CD14-positive monocyte (primary cell): ENCODE measurements around the gene GALT. TPM values are rescaled to one million over a fixed set of nuclear protein-coding genes. Genes with fewer than 3 reads are reported as not detected.

Experiments used
- DNase-seq, 3 donors: peaks; one replicate each; pipeline ENCODE4 v3.0.0-alpha.2; 2011 to 2022
- H2AFZ ChIP-seq: 2 replicates; pipeline ENCODE4 v1.6.0; 2012; ENCODE audit warnings: mild to moderate bottlenecking, low read depth, low read length, inconsistent platforms; ENCODE audit not compliant: insufficient read depth, poor library complexity, severe bottlenecking
- H3K27ac ChIP-seq, 2 donors: 1 replicate in 1 of 2; 2 replicates in 1 of 2; pipeline ENCODE4 v1.5.1; 2012 to 2013; ENCODE audit warnings: low read length in 2 of 2, control low read depth in 1 of 2, inconsistent platforms in 1 of 2, low read depth in 1 of 2, mild to moderate bottlenecking in 1 of 2
- H3K27me3 ChIP-seq, 2 donors: one replicate each; pipeline versions ENCODE4 v1.6.0 to v1.6.1; 2011 to 2013; ENCODE audit warnings: low read length in 2 of 2; ENCODE audit not compliant: control insufficient read depth in 2 of 2, insufficient read depth in 2 of 2
- H3K36me3 ChIP-seq, 2 donors: replicated peaks in 1 of 2; 1 replicate in 1 of 2; 2 replicates in 1 of 2; pipeline versions ENCODE4 v1.5.1 to v1.6.1; 2012 to 2013; ENCODE audit warnings: low read length in 2 of 2, control low read depth in 1 of 2, inconsistent platforms in 1 of 2, mild to moderate bottlenecking in 1 of 2; ENCODE audit not compliant: insufficient read depth in 2 of 2, control insufficient read depth in 1 of 2
- H3K4me1 ChIP-seq, 2 donors: 1 replicate in 1 of 2; 2 replicates in 1 of 2; pipeline versions ENCODE4 v1.5.1 to v1.6.1; 2012 to 2013; ENCODE audit warnings: low read length in 2 of 2, control low read depth in 1 of 2, inconsistent platforms in 1 of 2, mild to moderate bottlenecking in 1 of 2, moderate library complexity in 1 of 2; ENCODE audit not compliant: insufficient read depth in 2 of 2, control insufficient read depth in 1 of 2
- H3K4me2 ChIP-seq: replicated peaks from 2 replicates; pipeline ENCODE3; 2012; ENCODE audit warnings: low read length, moderate library complexity, mild to moderate bottlenecking; ENCODE audit not compliant: poor library complexity, severe bottlenecking; ENCODE audit errors: extremely low read depth
- H3K4me3 ChIP-seq, 3 experiments: fragments of 200-600 bp in 1 of 3; sonication (generic) in 1 of 3; replicated peaks in 1 of 3; 1 replicate in 2 of 3; 2 replicates in 1 of 3; pipeline ENCODE4 v1.5.1; 2011 to 2013; ENCODE audit warnings: low read length in 3 of 3, mild to moderate bottlenecking in 3 of 3, control low read depth in 2 of 3, low read depth in 2 of 3, inconsistent platforms in 1 of 3, moderate library complexity in 1 of 3
- H3K79me2 ChIP-seq: 2 replicates; pipeline ENCODE4 v1.6.0; 2012; ENCODE audit warnings: mild to moderate bottlenecking, control low read depth, inconsistent platforms, low read length, moderate library complexity; ENCODE audit not compliant: insufficient read depth
- H3K9ac ChIP-seq: 2 replicates; pipeline ENCODE4 v1.6.0; 2017; ENCODE audit warnings: low read length, mild to moderate bottlenecking; ENCODE audit not compliant: insufficient read depth, poor library complexity, severe bottlenecking
- H3K9me3 ChIP-seq, 2 donors: replicated peaks in 1 of 2; 1 replicate in 1 of 2; 2 replicates in 1 of 2; pipeline versions ENCODE4 v1.5.1 to v1.6.1; 2012 to 2013; ENCODE audit warnings: low read length in 2 of 2, control low read depth in 1 of 2; ENCODE audit not compliant: control insufficient read depth in 1 of 2, insufficient read depth in 1 of 2
- H4K20me1 ChIP-seq: 2 replicates; pipeline ENCODE4 v1.6.0; 2012; ENCODE audit warnings: mild to moderate bottlenecking, low read length, control low read depth, moderate library complexity; ENCODE audit not compliant: insufficient read depth
- H3K27ac Mint-ChIP-seq, 7 donors: one replicate each; pipeline ENCODE4 v1.8.0; 2020; ENCODE audit warnings: mild to moderate bottlenecking in 7 of 7, mixed read lengths in 7 of 7, moderate library complexity in 6 of 7, inconsistent platforms in 2 of 7
- H3K27me3 Mint-ChIP-seq, 3 donors: one replicate each; pipeline ENCODE4 v1.8.0; 2021 to 2022; ENCODE audit warnings: low read depth in 3 of 3, mild to moderate bottlenecking in 3 of 3, mixed read lengths in 3 of 3, moderate library complexity in 3 of 3, inconsistent platforms in 1 of 3
- H3K36me3 Mint-ChIP-seq, 2 donors: one replicate each; pipeline ENCODE4 v1.8.0; 2020; ENCODE audit warnings: mixed read lengths in 2 of 2, inconsistent platforms in 1 of 2, mild to moderate bottlenecking in 1 of 2
- H3K4me1 Mint-ChIP-seq: one replicate; pipeline ENCODE4 v1.8.0; 2020; ENCODE audit warnings: mild to moderate bottlenecking, mixed read lengths
- H3K4me3 Mint-ChIP-seq, 2 donors: one replicate each; pipeline ENCODE4 v1.8.0; 2020; ENCODE audit warnings: mild to moderate bottlenecking in 2 of 2, mixed read lengths in 2 of 2, moderate library complexity in 1 of 2
- H3K9me3 Mint-ChIP-seq, 7 donors: one replicate each; pipeline ENCODE4 v1.8.0; 2020 to 2022; ENCODE audit warnings: mixed read lengths in 7 of 7, mild to moderate bottlenecking in 6 of 7, moderate library complexity in 6 of 7, inconsistent platforms in 2 of 7
- CTCF ChIP-seq: fragments of 200-600 bp; IDR thresholded peaks from one replicate; pipeline ENCODE4 v1.8.0; 2022; ENCODE audit warnings: antibody characterized with exemption, mild to moderate bottlenecking
- WGBS: methylation state at CpG from one replicate; pipeline ENCODE4 v1.1.5; 2013; ENCODE audit warnings: missing lambda C conversion rate; ENCODE audit not compliant: insufficient coverage; 5-methylcytosine and 5-hydroxymethylcytosine counted together
- intact Hi-C, 2 donors: fragments of 100-400 bp; cut with micrococcal nuclease; formaldehyde crosslinking; loops; one replicate each; pipeline versions ENCODE4 v1.15.0 to v1.15.1; 2023
- polyA plus RNA-seq, 3 donors: library from polyadenylated mRNA; depleted of rRNA in 1 of 3; unstranded in 2 of 3; stranded (reverse) in 1 of 3; fragments of 300-500 nt in 2 of 3; fragments of >200 nt in 1 of 3; fragmentation: Illumina TruSeq in 2 of 3; gene quantifications; 1 replicate in 2 of 3; 2 replicates in 1 of 3; pipeline ENCODE4 v1.2.3, GENCODE V29; 2012 to 2021

Gene GALT
- polyA plus RNA-seq, 3 donors = 25.6 to 103 (median 26.9) TPM

GRCh38 chr9:34674440-34674839, 28.0 kb downstream of the GALT start:
- Mint-ChIP-seq H3K27ac (peak overlapping the region in 1 of 7 donors; percentile 17), H3K36me3 (peaks cover 3 to 12% of the 10 kb centered on the region in 2 donors), H3K4me1 (no peaks in the 10 kb centered on the region), H3K27me3 (peaks cover 0 to 4% (median 0%) of the 10 kb centered on the region in 3 donors), H3K9me3 (peaks cover 0 to 6% (median 5%) of the 10 kb centered on the region in 7 donors), H3K4me3 (no peak overlapping the region)
- Histone ChIP-seq H2AFZ (no peak overlapping the region), H3K4me3 (no peak overlapping the region), H3K27ac (no peak overlapping the region), H3K79me2 (no peaks in the 10 kb centered on the region), H3K9me3 (peaks cover 4 to 7% of the 10 kb centered on the region in 2 donors), H3K36me3 (peaks cover 0 to 5% of the 10 kb centered on the region in 2 donors), H4K20me1 (no peaks in the 10 kb centered on the region), H3K4me2 (no peak overlapping the region), H3K4me1 (no peaks in the 10 kb centered on the region), H3K27me3 (no peaks in the 10 kb centered on the region), H3K9ac (no peak overlapping the region)
- 81% methylated on average over 3 of the region's 3 CpGs for WGBS
- DNase-seq = no peak
- no peak for TF ChIP-seq CTCF
- intact Hi-C loops = no loop called here

- peak; percentile 68 for TF ChIP-seq CTCF
- Histone ChIP-seq H3K79me2 (no peaks in the 10 kb centered on the region), H3K4me3 (no peak overlapping the region), H3K4me2 (no peak overlapping the region), H3K9me3 (peaks cover 0 to under 1% of the 10 kb centered on the region in 2 donors), H3K27ac (no peak overlapping the region), H3K9ac (no peak overlapping the region), H3K4me1 (no peaks in the 10 kb centered on the region), H4K20me1 (no peaks in the 10 kb centered on the region), H3K27me3 (no peaks in the 10 kb centered on the region), H3K36me3 (no peaks in the 10 kb centered on the region), H2AFZ (no peak overlapping the region)
- Mint-ChIP-seq H3K27me3 (peaks cover 0 to 4% (median 0%) of the 10 kb centered on the region in 3 donors), H3K9me3 (peaks cover 0 to 1% (median 0%) of the 10 kb centered on the region in 7 donors), H3K4me3 (no peak overlapping the region), H3K27ac (no peak overlapping the region), H3K4me1 (no peaks in the 10 kb centered on the region), H3K36me3 (peaks cover 0 to 9% of the 10 kb centered on the region in 2 donors)
- intact Hi-C loops = loop anchor here in 1 of 2 donors (1.0 kb wide), 1 partner anchor 27 kb away; no protein-coding TSS in a partner anchor
- peak; percentile 55 to 71 (median 56) for DNase-seq
- WGBS = 6% methylated on average over 8 of the region's 10 CpGs
Measured at GRCh38 chr9:34675048-34675714, 28.7 kb downstream of the GALT start.
